ENCODE data around the gene OR6X1. TPM values are rescaled to one million over a fixed set of nuclear protein-coding genes. Genes with fewer than 3 reads are reported as not detected.

Gene OR6X1
- not detected for total RNA-seq
- not detected for polyA plus RNA-seq

DNA sequence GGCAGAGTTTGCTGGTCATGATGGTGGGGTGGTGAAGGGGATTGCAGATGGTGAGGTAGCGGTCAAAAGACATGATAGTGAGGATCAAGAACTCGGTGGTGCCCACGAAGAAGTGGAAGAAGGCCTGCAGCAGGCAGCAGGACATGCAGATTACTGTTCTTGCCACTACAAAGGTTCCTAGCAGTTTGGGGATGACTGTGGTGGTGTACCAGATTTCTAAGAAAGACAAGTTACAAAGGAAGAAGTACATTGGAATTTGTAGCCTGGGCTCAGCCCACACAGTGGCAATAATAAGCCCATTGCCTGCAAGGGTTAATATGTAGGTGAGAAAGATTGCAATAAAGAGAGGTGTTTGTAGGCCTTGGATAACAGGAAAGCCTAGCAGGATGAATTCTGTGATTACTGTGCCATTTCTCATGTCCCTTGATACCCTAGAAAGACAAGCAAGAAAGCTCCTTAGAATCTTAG is at the start of gene OR6X1:
Gene OR6X1, minus strand, starts transcription at position 418 of the 468 bp plus-strand sequence. Its CDS starts 0 bp downstream, at position 418.
- intact Hi-C loops (cut with DNase I) = no loop called here
- H3K27ac ChIP-seq = no peak within 1 kb of the TSS
- H3K4me1 ChIP-seq = no peaks in the 10 kb centered on the region
- no peak for DNase-seq
- no peak for TF ChIP-seq EP300 (IDR thresholded peaks at IDR 0.05)
- no peak for TF ChIP-seq POLR2A (IDR thresholded peaks at IDR 0.05)
- no peak for TF ChIP-seq POLR2AphosphoS5 (IDR thresholded peaks at IDR 0.05)
- TF ChIP-seq, protein P1, sequence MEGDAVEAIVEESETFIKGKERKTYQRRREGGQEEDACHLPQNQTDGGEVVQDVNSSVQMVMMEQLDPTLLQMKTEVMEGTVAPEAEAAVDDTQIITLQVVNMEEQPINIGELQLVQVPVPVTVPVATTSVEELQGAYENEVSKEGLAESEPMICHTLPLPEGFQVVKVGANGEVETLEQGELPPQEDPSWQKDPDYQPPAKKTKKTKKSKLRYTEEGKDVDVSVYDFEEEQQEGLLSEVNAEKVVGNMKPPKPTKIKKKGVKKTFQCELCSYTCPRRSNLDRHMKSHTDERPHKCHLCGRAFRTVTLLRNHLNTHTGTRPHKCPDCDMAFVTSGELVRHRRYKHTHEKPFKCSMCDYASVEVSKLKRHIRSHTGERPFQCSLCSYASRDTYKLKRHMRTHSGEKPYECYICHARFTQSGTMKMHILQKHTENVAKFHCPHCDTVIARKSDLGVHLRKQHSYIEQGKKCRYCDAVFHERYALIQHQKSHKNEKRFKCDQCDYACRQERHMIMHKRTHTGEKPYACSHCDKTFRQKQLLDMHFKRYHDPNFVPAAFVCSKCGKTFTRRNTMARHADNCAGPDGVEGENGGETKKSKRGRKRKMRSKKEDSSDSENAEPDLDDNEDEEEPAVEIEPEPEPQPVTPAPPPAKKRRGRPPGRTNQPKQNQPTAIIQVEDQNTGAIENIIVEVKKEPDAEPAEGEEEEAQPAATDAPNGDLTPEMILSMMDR (IDR thresholded peaks at IDR 0.05) = no peak
- no peaks in the 10 kb centered on the region for H3K9me3 ChIP-seq
- H3K4me3 ChIP-seq = no peak within 1 kb of the TSS
- H3K36me3 ChIP-seq = no peaks in the 10 kb centered on the region
- no peaks in the 10 kb centered on the region for H3K27me3 ChIP-seq
- WGBS, 2 donors = 92 to 93% methylated on average over 3 of the region's 3 CpGs

DNA sequence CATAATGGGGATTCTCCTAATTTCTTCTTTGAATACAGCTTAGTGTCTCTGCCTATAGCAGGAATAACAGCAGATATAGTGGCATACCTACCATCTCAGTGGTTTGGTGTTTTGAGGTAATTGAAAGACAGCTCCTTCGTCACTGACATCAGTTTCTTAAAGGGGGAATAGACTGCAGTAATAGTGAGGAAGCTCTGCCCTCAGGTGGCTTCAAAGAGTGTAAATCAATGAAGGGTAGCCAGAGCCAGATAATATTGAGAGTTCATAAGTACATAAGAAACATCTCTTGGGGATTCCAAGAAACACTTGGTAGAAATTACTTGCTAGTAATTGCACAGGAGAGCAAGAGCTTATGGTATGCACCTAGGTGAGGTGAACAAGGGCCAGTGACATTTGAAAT is 47.4 kb upstream of the OR6X1 start:
- Histone ChIP-seq H3K4me3 (no peak overlapping the region), H3K4me1 (peaks cover 0 to 5% (median 2%) of the 10 kb centered on the region in 4 donors), H3K27ac (no peak overlapping the region), H3K27me3 (no peaks in the 10 kb centered on the region), H3K36me3 (no peaks in the 10 kb centered on the region), H3K9me3 (no peaks in the 10 kb centered on the region)
- TF ChIP-seq EP300 (IDR thresholded peaks at IDR 0.05) (no peak), POLR2A (IDR thresholded peaks at IDR 0.05) (no peak), POLR2AphosphoS5 (IDR thresholded peaks at IDR 0.05) (no peak)
- TF ChIP-seq, protein P1 (IDR thresholded peaks at IDR 0.05) = no peak
- intact Hi-C loops (cut with DNase I) = no loop called here
- 0% methylated on average over 1 of the region's 1 CpG for WGBS, 2 donors
- DNase-seq = no peak

DNA sequence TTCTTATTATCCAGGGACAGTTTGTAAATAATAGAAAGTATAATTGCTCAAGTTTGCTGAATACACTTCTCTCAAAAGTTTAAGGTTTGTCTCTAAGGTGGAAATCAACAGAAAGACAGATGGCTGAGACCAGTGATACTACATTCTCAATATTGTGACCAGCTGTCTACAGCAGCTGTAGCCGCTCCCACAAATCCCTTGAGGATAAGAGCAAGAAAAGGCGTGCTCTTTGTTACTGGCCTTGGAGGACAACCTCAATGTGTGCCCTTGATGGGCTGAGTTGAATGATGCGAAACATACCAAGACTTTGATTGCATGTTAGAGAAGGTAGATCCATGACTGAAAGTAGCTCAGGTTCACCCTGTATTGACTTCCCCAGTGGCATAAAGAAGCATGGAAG is 45.7 kb upstream of the OR6X1 start:
- no peak for TF ChIP-seq EP300 (IDR thresholded peaks at IDR 0.05)
- no peak for TF ChIP-seq POLR2A (IDR thresholded peaks at IDR 0.05)
- no peak for TF ChIP-seq POLR2AphosphoS5 (IDR thresholded peaks at IDR 0.05)
- TF ChIP-seq, protein P1 (IDR thresholded peaks at IDR 0.05) = no peak
- no peaks in the 10 kb centered on the region for H3K36me3 ChIP-seq
- no peak for DNase-seq
- no peaks in the 10 kb centered on the region for H3K9me3 ChIP-seq
- H3K27ac ChIP-seq = no peak overlapping the region
- 64 to 84% methylated on average over 3 of the region's 3 CpGs for WGBS, 2 donors
- peaks cover 0 to 5% (median 2%) of the 10 kb centered on the region in 4 donors for H3K4me1 ChIP-seq
- H3K4me3 ChIP-seq = no peak overlapping the region
- intact Hi-C loops (cut with DNase I) = no loop called here
- H3K27me3 ChIP-seq = no peaks in the 10 kb centered on the region

- no peaks in the 10 kb centered on the region for H3K9me3 ChIP-seq
- TF ChIP-seq POLR2A (IDR thresholded peaks at IDR 0.05) = no peak
- TF ChIP-seq, protein P1 (IDR thresholded peaks at IDR 0.05) = no peak
- no peak for TF ChIP-seq EP300 (IDR thresholded peaks at IDR 0.05)
- no peak for TF ChIP-seq POLR2AphosphoS5 (IDR thresholded peaks at IDR 0.05)
- no peaks in the 10 kb centered on the region for H3K36me3 ChIP-seq
- 85 to 92% methylated on average over 4 of the region's 4 CpGs for WGBS, 2 donors
- DNase-seq = no peak
- no peak overlapping the region for H3K4me3 ChIP-seq
- intact Hi-C loops (cut with DNase I) = no loop called here
- no peak overlapping the region for H3K27ac ChIP-seq
- peaks cover 0 to 5% (median 2%) of the 10 kb centered on the region in 4 donors for H3K4me1 ChIP-seq
- H3K27me3 ChIP-seq = no peaks in the 10 kb centered on the region
These were observed 45.1 kb upstream of the OR6X1 start for GRCh38 chr11:123799438-123799837.

Data from sigmoid colon (tissue), 7 donors.